ENCODE results near the gene NIT1.

GRCh38 chr1:161069731-161070270, 48.1 kb upstream of the NIT1 start, which contains the start of gene ARHGAP30:
- TF ChIP-seq CTCF (IDR thresholded peaks at IDR 0.05) (no peak), POLR2A (IDR thresholded peaks at IDR 0.05) (peak; percentile 20 to 37)

Data from adrenal gland (tissue), 5 donors.